BE2C (cell line): ENCODE measurements around the gene KLF15.

Source experiments
- DNase-seq: peaks from one replicate; pipeline ENCODE4 v3.0.0-alpha.2; 2020
- H3K27me3 ChIP-seq: fragments of 250-450 bp; sonication (Bioruptor Pico); 2 replicates; pipeline ENCODE4 v1.5.1; 2020; ENCODE audit warnings: mild to moderate bottlenecking
- H3K36me3 ChIP-seq: fragments of 250-450 bp; sonication (Bioruptor Pico); 2 replicates; pipeline ENCODE4 v1.5.1; 2020; ENCODE audit warnings: mild to moderate bottlenecking
- H3K4me1 ChIP-seq: fragments of 250-450 bp; sonication (Bioruptor Pico); 2 replicates; pipeline ENCODE4 v1.5.1; 2020
- H3K4me3 ChIP-seq: 2 replicates; pipeline ENCODE4 v1.5.1; 2011; ENCODE audit warnings: low read depth, low read length
- H3K9me3 ChIP-seq: fragments of 250-450 bp; sonication (Bioruptor Pico); 2 replicates; pipeline ENCODE4 v1.5.1; 2020
- TF ChIP-seq, protein P1 (sequence below): IDR thresholded peaks from 2 replicates; pipeline ENCODE4 v1.5.1; 2012; ENCODE audit warnings: mild to moderate bottlenecking, low read depth, low read length

KLF15 gene

DNA sequence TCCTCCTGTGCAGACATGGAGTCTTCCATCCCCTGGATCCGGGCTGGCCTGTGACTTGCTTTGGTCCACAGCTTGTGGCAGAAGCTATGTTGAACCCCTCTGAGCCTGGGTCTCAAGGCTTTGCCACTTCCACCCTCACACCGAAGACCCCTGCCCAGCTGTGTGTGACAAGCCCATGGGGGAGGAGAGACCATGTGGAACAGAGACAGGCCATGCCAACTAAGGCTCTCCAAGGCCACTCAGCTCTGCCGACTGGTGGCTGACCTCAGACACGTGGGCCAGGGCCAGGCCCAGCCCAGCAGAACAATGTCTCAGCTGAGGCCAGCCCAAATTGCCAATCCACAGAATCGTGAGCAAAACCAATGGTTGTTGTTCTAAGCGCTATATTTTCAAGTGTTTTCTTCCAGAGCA is 21.1 kb upstream of the KLF15 start:
- TF ChIP-seq, protein P1, sequence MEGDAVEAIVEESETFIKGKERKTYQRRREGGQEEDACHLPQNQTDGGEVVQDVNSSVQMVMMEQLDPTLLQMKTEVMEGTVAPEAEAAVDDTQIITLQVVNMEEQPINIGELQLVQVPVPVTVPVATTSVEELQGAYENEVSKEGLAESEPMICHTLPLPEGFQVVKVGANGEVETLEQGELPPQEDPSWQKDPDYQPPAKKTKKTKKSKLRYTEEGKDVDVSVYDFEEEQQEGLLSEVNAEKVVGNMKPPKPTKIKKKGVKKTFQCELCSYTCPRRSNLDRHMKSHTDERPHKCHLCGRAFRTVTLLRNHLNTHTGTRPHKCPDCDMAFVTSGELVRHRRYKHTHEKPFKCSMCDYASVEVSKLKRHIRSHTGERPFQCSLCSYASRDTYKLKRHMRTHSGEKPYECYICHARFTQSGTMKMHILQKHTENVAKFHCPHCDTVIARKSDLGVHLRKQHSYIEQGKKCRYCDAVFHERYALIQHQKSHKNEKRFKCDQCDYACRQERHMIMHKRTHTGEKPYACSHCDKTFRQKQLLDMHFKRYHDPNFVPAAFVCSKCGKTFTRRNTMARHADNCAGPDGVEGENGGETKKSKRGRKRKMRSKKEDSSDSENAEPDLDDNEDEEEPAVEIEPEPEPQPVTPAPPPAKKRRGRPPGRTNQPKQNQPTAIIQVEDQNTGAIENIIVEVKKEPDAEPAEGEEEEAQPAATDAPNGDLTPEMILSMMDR, result no peak
- H3K4me1 ChIP-seq, result no peaks in the 10 kb centered on the region
- no peaks in the 10 kb centered on the region for H3K27me3 ChIP-seq
- no peaks in the 10 kb centered on the region for H3K36me3 ChIP-seq
- H3K4me3 ChIP-seq, result no peak overlapping the region
- no peak for DNase-seq
- no peaks in the 10 kb centered on the region for H3K9me3 ChIP-seq

DNA sequence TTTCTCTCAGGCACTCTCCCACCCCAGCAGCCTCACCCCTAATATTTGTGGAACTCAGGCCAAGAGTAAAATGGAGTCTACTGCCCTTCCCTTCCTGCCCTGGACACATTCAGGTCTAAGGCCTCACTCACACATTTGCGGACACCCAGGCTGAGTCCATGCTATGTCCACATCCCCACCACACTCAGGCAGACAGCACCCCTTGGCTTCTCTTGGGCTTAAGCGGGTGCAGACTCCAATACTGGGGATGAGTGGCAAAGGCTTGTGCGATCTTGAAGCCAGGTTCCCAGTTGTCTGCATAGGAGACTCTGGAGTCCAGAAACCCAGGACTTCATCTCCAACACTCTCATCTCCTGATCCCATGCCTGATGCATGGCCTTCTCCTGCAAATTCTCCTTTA is 20.0 kb upstream of the KLF15 start:
- H3K36me3 ChIP-seq, result no peaks in the 10 kb centered on the region
- no peak for DNase-seq
- TF ChIP-seq, protein P1, result no peak
- no peaks in the 10 kb centered on the region for H3K27me3 ChIP-seq
- H3K9me3 ChIP-seq, result no peaks in the 10 kb centered on the region
- H3K4me1 ChIP-seq, result no peaks in the 10 kb centered on the region
- H3K4me3 ChIP-seq, result no peak overlapping the region

DNA sequence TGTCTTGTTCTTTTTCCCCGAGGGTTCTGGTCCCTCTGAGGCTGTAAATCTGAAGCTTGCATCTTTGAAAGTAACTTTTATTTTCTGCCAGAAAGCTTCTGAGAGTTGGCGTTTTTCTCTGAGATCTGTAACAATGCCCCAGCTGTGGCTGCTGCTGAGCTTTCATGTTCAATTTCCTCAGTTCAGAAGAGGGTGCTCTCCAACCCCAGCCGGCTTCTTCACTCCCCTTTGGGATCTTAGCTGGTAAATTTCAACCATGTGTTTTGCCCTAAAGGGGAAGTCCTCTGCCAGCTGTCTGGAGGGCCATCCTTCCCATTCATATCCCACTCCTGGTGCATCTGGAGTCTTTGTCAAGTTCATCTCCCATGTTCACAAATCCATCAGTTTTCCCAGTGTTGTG is 19.2 kb upstream of the KLF15 start:
- no peaks in the 10 kb centered on the region for H3K9me3 ChIP-seq
- H3K4me3 ChIP-seq, result no peak overlapping the region
- no peak for DNase-seq
- TF ChIP-seq, protein P1, result no peak
- no peaks in the 10 kb centered on the region for H3K4me1 ChIP-seq
- H3K27me3 ChIP-seq, result no peaks in the 10 kb centered on the region
- no peaks in the 10 kb centered on the region for H3K36me3 ChIP-seq

DNA sequence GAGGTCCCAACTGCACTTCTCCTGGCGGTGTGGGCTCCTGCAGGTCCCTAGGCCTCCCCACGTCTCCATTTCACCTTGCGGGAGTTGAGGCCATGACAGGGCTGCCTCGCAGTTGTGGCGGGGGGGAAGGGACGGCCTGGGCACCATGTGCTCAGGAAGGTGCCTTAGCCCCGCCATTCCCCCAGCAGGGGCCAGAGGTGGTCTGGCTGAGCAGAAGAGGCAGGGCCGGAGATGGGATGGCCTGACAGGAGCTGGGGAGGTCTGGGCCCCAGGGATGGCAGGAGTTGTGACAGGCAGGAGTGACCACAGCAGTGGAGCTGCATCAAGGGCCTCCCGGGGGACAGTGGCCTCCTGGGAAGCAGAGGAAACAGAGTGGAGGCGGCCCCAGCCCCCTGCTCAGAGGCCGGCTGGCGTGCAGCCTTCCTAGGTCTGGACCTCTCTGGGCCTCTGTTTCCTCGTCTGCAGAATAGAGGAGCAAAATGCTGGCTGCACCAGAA is 18.7 kb upstream of the KLF15 start:
- H3K27me3 ChIP-seq, result no peaks in the 10 kb centered on the region
- TF ChIP-seq, protein P1, result no peak
- no peak for DNase-seq

DNA sequence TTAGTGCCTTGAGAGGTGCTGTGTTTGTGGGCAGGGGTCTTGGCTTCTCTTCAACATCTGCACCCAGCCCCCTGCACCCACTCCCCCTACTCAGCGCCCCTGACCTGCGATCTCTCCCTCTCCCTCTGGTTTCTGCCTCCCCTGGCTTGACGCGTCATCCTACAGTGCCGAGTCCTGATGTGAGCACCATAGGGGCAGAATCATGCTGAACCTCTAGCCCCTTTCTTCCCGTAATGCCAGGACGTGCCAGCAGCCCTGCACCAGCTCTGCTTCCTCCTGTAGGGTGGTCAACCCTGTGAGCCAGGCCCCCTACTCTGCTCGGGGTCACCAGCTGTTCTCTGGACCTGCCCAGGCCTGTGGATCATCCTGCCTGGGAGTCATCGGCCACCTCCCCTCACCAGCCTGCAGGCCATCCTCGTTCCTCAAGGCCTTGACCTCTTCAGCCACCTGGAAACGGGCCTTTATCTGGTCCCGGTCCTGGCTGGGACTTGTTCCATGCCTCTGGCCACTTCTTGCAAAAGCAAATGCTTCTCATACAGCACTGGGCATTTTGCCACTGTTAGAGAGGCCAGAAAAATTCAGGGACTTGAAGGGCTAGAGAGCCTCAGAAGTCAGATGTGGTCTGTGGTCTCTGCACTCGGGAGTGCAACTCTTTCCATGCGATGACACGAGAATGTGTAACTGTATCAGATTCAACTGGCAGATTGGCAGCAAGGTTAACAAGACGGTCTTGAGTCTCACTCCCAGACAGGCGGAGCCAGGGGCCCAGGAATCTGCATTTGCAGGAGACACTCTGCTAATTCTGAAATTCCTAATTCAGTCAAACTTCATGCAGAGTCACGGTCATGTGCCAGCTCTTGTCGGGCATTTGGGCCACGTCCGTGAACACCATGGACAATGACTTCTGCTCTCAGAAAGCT is 16.7 kb upstream of the KLF15 start:
- H3K36me3 ChIP-seq, result no peaks in the 10 kb centered on the region
- no peak overlapping the region for H3K4me3 ChIP-seq
- H3K9me3 ChIP-seq, result no peaks in the 10 kb centered on the region
- DNase-seq, result no peak
- H3K27me3 ChIP-seq, result no peaks in the 10 kb centered on the region
- no peaks in the 10 kb centered on the region for H3K4me1 ChIP-seq
- TF ChIP-seq, protein P1, result no peak

More for the DNA sequence above, 18.7 kb upstream of the KLF15 start:
- Histone ChIP-seq H3K4me3 (no peak overlapping the region), H3K9me3 (no peaks in the 10 kb centered on the region), H3K4me1 (no peaks in the 10 kb centered on the region), H3K36me3 (no peaks in the 10 kb centered on the region)

DNA sequence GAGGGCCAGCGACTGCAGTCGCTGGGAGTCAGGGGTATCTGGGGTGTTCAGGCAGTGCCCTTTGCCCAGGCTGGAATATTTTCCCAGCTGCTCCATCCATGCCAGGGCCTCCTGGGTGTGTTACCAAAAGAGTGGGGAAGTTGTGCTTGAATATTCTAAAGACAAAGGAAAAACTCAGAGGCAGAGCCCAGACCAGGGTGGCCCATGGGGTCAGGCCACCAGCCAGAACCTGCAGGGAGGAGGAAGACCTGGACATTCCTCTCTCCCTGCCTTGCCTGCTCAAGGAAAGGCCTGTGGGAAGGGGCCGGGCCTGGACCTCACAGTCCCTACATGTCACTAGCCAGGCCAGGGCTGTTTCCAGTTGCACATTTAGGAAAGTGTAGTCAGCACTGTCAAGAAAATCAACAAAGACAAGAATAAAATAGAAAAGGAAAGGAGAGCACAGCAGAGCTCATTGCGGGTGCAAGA is 16.0 kb upstream of the KLF15 start:
- TF ChIP-seq, protein P1, result no peak
- H3K27me3 ChIP-seq, result no peaks in the 10 kb centered on the region
- no peaks in the 10 kb centered on the region for H3K36me3 ChIP-seq
- H3K9me3 ChIP-seq, result no peaks in the 10 kb centered on the region
- no peak for DNase-seq
- no peaks in the 10 kb centered on the region for H3K4me1 ChIP-seq
- H3K4me3 ChIP-seq, result no peak overlapping the region
